Measurements from ENCODE around the gene SPATA6L. TPM values are rescaled to one million over a fixed set of nuclear protein-coding genes. Genes with fewer than 3 reads are reported as not detected.

SPATA6L gene
- total RNA-seq, 1 donor from 2014 or later, result 8.8 TPM

DNA sequence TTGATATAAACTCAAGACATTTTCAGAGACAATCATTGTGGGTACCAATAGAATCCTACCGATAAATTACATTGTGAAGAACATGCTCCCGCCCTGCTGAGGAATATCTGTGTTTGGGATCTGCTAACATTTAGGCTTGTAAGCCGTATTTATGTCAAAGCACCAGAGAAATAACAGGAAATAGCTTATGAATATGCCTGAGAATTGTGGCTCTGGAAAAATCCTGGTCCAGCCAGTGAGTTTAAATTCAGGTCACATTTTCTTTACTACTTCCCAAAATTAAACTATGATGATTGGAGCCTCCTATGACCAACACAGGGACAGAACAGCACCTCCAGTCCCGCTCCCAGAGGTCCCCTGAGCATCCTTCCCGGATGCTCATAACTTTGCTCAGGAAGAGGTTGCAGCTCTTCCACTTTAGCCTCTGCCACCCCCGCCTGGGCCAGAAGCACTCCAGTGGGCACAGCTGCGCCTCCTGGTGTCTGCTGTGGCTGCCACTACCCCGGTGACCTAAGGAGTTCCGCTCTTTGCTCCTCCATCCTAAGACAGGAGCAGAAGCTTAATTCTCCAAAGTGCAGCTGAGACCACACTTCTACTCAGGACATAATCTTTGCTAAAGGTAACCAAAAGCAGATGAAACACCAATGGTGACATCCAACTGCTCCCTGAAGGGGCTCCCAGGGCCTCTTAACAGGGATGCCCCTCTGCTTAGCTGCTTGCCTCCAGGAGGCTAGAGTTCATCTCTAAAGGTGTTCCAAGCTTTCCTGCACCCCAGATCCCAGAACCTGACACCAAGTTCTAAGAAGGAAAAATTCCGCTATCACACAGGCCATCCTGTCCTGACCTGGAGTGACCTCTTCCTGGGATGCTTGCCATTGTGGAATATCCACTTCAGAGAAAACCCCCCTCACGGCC, 117.2 kb downstream of the SPATA6L start:
- DNase-seq, result peak; percentile 75

Other genes with a start within 250 kb of the SPATA6L start
- gene SLC1A1, start 176.0 kb downstream of the SPATA6L start, total RNA-seq, result 4.1 and 8.4 TPM in 2 replicates
- gene PLPP6, start 4.2 kb downstream of the SPATA6L start, total RNA-seq, result 6.1 and 8.0 TPM in 2 replicates
- 11.7 and 15.1 TPM in 2 replicates for gene CDC37L1, start 13.1 kb upstream of the SPATA6L start, total RNA-seq
- gene AK3, start 74.7 kb upstream of the SPATA6L start, total RNA-seq, result 65.0 and 82.0 TPM in 2 replicates
- 10.4 and 12.1 TPM in 2 replicates for gene RCL1, start 126.5 kb upstream of the SPATA6L start, total RNA-seq

Data from dermis blood vessel endothelial cell (primary cell).